Liver (tissue), 9 donors: ENCODE data around the gene SRP19. TPM values are rescaled to one million over a fixed set of nuclear protein-coding genes. Genes with fewer than 3 reads are reported as not detected.

Experiments used
- DNase-seq: peaks from one replicate; pipeline ENCODE4 v3.0.0-alpha.2; 2017; ENCODE audit warnings: low spot score
- H3K27ac ChIP-seq, 2 donors: one replicate each; pipeline ENCODE4 v1.7.0; 2013; ENCODE audit warnings: inconsistent platforms in 2 of 2, low read length in 2 of 2, control low read depth in 1 of 2, low read depth in 1 of 2, mild to moderate bottlenecking in 1 of 2
- H3K27me3 ChIP-seq, 4 donors: one replicate each; pipeline versions ENCODE4 v1.6.1 to v1.7.0; 2013; ENCODE audit warnings: low read length in 3 of 4, inconsistent platforms in 1 of 4, mild to moderate bottlenecking in 1 of 4, moderate library complexity in 1 of 4; ENCODE audit not compliant: control insufficient read depth in 4 of 4, insufficient read depth in 4 of 4
- H3K36me3 ChIP-seq, 4 donors: one replicate each; pipeline versions ENCODE4 v1.6.1 to v1.7.0; 2013; ENCODE audit warnings: low read length in 3 of 4, mild to moderate bottlenecking in 3 of 4, low read depth in 1 of 4, moderate library complexity in 1 of 4; ENCODE audit not compliant: control insufficient read depth in 4 of 4, insufficient read depth in 3 of 4
- H3K4me1 ChIP-seq, 4 donors: one replicate each; pipeline versions ENCODE4 v1.6.1 to v1.7.0; 2013; ENCODE audit warnings: low read length in 3 of 4, mild to moderate bottlenecking in 3 of 4, moderate library complexity in 1 of 4; ENCODE audit not compliant: control insufficient read depth in 4 of 4, insufficient read depth in 4 of 4
- H3K4me3 ChIP-seq, 3 donors: one replicate each; pipeline versions ENCODE4 v1.6.1 to v1.7.0; 2013; ENCODE audit warnings: low read length in 3 of 3, control low read depth in 1 of 3, low read depth in 1 of 3, mild to moderate bottlenecking in 1 of 3
- H3K9ac ChIP-seq, 2 donors: one replicate each; pipeline ENCODE4 v1.7.0; 2013; ENCODE audit warnings: low read length in 2 of 2, mild to moderate bottlenecking in 2 of 2, moderate library complexity in 2 of 2, control low read depth in 1 of 2, low read depth in 1 of 2
- H3K9me3 ChIP-seq, 4 donors: one replicate each; pipeline versions ENCODE4 v1.6.1 to v1.7.0; 2013; ENCODE audit warnings: low read length in 3 of 4; ENCODE audit not compliant: control insufficient read depth in 4 of 4
- CTCF ChIP-seq: fragments of 150-350 bp; IDR thresholded peaks from 2 replicates; pipeline ENCODE4 v1.5.1; 2017; ENCODE audit warnings: improper control_type of control experiment, low read depth, low read length; ENCODE audit not compliant: missing input control
- EGR1 ChIP-seq, 2 donors: IDR thresholded peaks; 2 replicates each; pipeline ENCODE4 v1.6.1; 2016 to 2018; ENCODE audit warnings: antibody characterized with exemption in 2 of 2, low read depth in 2 of 2
- FOXA1 ChIP-seq: IDR thresholded peaks from 2 replicates; pipeline ENCODE4 v1.6.1; 2016; ENCODE audit warnings: antibody characterized with exemption
- FOXA2 ChIP-seq: IDR thresholded peaks from 2 replicates; pipeline ENCODE4 v1.6.1; 2016; ENCODE audit warnings: antibody characterized with exemption
- GABPA ChIP-seq, 2 donors: IDR thresholded peaks in 1 of 2; conservative IDR thresholded peaks in 1 of 2; 2 replicates each; pipeline ENCODE4 v1.6.1; 2016; ENCODE audit warnings: antibody characterized with exemption in 2 of 2, mild to moderate bottlenecking in 1 of 2, moderate library complexity in 1 of 2
- HNF4A ChIP-seq, 2 donors: conservative IDR thresholded peaks; 2 replicates each; pipeline ENCODE4 v1.6.1; 2016; ENCODE audit warnings: antibody characterized with exemption in 2 of 2, mild to moderate bottlenecking in 2 of 2
- HNF4G ChIP-seq: IDR thresholded peaks from 2 replicates; pipeline ENCODE4 v1.6.1; 2016; ENCODE audit warnings: antibody characterized with exemption
- JUND ChIP-seq, 2 donors: IDR thresholded peaks; 2 replicates each; pipeline ENCODE4 v1.6.1; 2016; ENCODE audit warnings: antibody characterized with exemption in 2 of 2
- NR2F2 ChIP-seq: IDR thresholded peaks from 2 replicates; pipeline ENCODE4 v1.6.1; 2016; ENCODE audit warnings: antibody characterized with exemption
- RAD21 ChIP-seq, 2 donors: IDR thresholded peaks; 2 replicates each; pipeline ENCODE4 v1.6.1; 2016; ENCODE audit warnings: antibody characterized with exemption in 2 of 2, mild to moderate bottlenecking in 2 of 2
- REST ChIP-seq: IDR thresholded peaks from 2 replicates; pipeline ENCODE4 v1.6.1; 2016; ENCODE audit warnings: antibody characterized with exemption, mild to moderate bottlenecking
- RXRA ChIP-seq, 2 donors: IDR thresholded peaks; 2 replicates each; pipeline ENCODE4 v1.6.1; 2017 to 2018; ENCODE audit warnings: antibody characterized with exemption in 2 of 2, mild to moderate bottlenecking in 1 of 2
- SP1 ChIP-seq: IDR thresholded peaks from 2 replicates; pipeline ENCODE4 v1.6.1; 2018; ENCODE audit warnings: antibody characterized with exemption, mild to moderate bottlenecking
- TAF1 ChIP-seq: conservative IDR thresholded peaks from 2 replicates; pipeline ENCODE4 v1.6.1; 2016; ENCODE audit warnings: antibody characterized with exemption, mild to moderate bottlenecking
- YY1 ChIP-seq: IDR thresholded peaks from 2 replicates; pipeline ENCODE4 v1.6.1; 2016; ENCODE audit warnings: antibody characterized with exemption, mild to moderate bottlenecking
- ZBTB33 ChIP-seq: IDR thresholded peaks from 2 replicates; pipeline ENCODE4 v1.6.1; 2016; ENCODE audit warnings: antibody characterized with exemption
- WGBS: extraction: QIAGEN DNeasy Blood & Tissue Kit; methylation state at CpG from one replicate; pipeline ENCODE4 v1.1.7; 2013; 5-methylcytosine and 5-hydroxymethylcytosine counted together
- polyA plus RNA-seq, 2 donors: library from polyadenylated mRNA; stranded (reverse) in 1 of 2; unstranded in 1 of 2; fragments of 200-250 nt in 1 of 2; fragments of >200 nt in 1 of 2; fragmentation: Nextera tagmentation in 1 of 2; extraction: Ambion mirVana in 1 of 2; gene quantifications; one replicate each; pipeline versions ENCODE4 v1.2.1 to v1.2.3, GENCODE V29; 2013 to 2015
- total RNA-seq, 2 donors: library from RNA; depleted of rRNA; stranded (reverse); fragments of >200 nt; gene quantifications; one replicate each; pipeline ENCODE4 v1.2.3, GENCODE V29; 2014
- TF ChIP-seq, protein P1 (sequence below): IDR thresholded peaks from 2 replicates; pipeline ENCODE4 v1.6.1; 2016; ENCODE audit warnings: antibody characterized with exemption
- TF ChIP-seq, protein P2 (sequence below): IDR thresholded peaks from 2 replicates; pipeline ENCODE4 v1.6.1; 2016; ENCODE audit warnings: antibody characterized with exemption
- donor health status: healthy.
- donor health status: healthy.
- donor health status: healthy.
- donor health status: healthy.
- donor health status: healthy.

The SRP19 gene
- total and polyA plus RNA-seq, 4 donors = 22.0 to 65.5 (median 50.8) TPM

GRCh38 chr5:112907166-112907631, 46.1 kb downstream of the SRP19 start:
- Histone ChIP-seq H3K4me1 (peaks cover 1 to 11% (median 4%) of the 10 kb centered on the region in 4 donors), H3K4me3 (no peak overlapping the region)
- TF ChIP-seq SP1 (no peak), FOXA2 (no peak), GABPA (IDR thresholded peaks at IDR 0.05 in 1 of 2, conservative IDR thresholded peaks at IDR 0.05 in 1 of 2) (no peak), YY1 (no peak), CTCF (no peak), HNF4A (conservative IDR thresholded peaks at IDR 0.05) (no peak), NR2F2 (no peak), REST (no peak), RAD21 (IDR thresholded peaks at IDR 0.05) (no peak), ZBTB33 (no peak), HNF4G (no peak), EGR1 (IDR thresholded peaks at IDR 0.05; ENCODE audit: low read depth in 2 of 2) (no peak), TAF1 (no peak), FOXA1 (no peak), JUND (IDR thresholded peaks at IDR 0.05) (no peak), RXRA (IDR thresholded peaks at IDR 0.05) (no peak)
- TF ChIP-seq, protein P1, sequence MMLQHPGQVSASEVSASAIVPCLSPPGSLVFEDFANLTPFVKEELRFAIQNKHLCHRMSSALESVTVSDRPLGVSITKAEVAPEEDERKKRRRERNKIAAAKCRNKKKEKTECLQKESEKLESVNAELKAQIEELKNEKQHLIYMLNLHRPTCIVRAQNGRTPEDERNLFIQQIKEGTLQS = no peak
- TF ChIP-seq, protein P2, sequence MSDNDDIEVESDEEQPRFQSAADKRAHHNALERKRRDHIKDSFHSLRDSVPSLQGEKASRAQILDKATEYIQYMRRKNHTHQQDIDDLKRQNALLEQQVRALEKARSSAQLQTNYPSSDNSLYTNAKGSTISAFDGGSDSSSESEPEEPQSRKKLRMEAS = no peak

More at GRCh38 chr5:112907166-112907631, 46.1 kb downstream of the SRP19 start:
- H3K9ac ChIP-seq = no peak overlapping the region
- 92% methylated on average over 4 of the region's 4 CpGs for WGBS
- no peak overlapping the region for H3K27ac ChIP-seq
- no peak for DNase-seq
- H3K27me3 ChIP-seq = no peaks in the 10 kb centered on the region
- peaks cover 0 to 6% (median 4%) of the 10 kb centered on the region in 4 donors for H3K36me3 ChIP-seq
- no peaks in the 10 kb centered on the region for H3K9me3 ChIP-seq
